GM19193 (cell line): Measurements from ENCODE around the gene CLCN1.

Experiments
- POLR2A ChIP-seq: IDR thresholded peaks from 4 replicates; pipeline ENCODE4 v1.6.1; 2011; ENCODE audit not compliant: insufficient read depth, insufficient read length; ENCODE audit errors: extremely low read depth

CLCN1 gene

DNA sequence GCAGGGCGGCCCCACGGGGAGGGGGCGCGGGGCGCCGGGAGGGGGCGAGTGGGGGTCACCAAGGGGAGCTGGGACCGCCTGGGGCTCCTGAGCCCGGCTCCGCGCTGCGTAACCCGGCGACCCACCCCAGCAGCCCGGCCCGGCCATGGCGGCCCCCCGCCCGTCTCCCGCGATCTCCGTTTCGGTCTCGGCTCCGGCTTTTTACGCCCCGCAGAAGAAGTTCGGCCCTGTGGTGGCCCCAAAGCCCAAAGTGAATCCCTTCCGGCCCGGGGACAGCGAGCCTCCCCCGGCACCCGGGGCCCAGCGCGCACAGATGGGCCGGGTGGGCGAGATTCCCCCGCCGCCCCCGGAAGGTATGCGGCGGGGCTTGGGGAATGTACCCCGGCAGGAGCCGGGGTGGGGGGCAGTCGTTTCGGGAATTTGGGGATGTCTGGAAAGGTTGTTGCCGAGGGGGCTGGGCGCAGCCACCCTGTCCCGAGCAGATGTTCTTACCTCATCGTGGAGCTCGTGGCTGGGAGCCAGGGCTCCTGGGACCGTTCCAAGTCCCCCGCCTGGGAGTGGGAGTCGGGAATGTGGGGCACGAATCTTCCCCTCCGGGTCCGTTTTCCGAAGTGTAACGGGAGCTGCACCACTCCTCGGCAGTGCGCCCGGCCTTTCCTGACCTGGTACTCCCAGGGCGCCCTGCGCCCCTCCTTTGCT, 65.7 kb downstream of the CLCN1 start:
- TF ChIP-seq POLR2A: no peak

DNA sequence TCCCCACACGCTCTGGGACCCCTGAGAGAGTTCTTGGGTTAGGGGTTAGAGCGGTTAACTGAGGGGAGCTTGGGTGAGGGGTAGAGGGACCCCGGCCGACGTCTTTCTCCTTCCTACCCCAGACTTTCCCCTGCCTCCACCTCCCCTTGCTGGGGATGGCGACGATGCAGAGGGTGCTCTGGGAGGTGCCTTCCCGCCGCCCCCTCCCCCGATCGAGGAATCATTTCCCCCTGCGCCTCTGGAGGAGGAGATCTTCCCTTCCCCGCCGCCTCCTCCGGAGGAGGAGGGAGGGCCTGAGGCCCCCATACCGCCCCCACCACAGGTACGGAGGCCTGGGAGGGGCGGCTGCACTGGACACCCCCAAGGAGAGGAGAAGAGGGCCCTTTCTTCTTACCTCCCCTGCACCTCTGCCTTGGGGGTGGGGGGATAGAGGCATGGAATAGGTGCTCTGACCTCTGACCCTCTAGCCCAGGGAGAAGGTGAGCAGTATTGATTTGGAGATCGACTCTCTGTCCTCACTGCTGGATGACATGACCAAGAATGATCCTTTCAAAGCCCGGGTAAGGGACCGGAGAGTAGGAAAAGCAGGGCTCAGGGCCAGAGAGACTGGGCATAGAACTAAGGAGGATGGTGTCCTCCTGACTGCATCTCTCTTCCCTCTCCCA, 66.3 kb downstream of the CLCN1 start:
- no peak for TF ChIP-seq POLR2A

DNA sequence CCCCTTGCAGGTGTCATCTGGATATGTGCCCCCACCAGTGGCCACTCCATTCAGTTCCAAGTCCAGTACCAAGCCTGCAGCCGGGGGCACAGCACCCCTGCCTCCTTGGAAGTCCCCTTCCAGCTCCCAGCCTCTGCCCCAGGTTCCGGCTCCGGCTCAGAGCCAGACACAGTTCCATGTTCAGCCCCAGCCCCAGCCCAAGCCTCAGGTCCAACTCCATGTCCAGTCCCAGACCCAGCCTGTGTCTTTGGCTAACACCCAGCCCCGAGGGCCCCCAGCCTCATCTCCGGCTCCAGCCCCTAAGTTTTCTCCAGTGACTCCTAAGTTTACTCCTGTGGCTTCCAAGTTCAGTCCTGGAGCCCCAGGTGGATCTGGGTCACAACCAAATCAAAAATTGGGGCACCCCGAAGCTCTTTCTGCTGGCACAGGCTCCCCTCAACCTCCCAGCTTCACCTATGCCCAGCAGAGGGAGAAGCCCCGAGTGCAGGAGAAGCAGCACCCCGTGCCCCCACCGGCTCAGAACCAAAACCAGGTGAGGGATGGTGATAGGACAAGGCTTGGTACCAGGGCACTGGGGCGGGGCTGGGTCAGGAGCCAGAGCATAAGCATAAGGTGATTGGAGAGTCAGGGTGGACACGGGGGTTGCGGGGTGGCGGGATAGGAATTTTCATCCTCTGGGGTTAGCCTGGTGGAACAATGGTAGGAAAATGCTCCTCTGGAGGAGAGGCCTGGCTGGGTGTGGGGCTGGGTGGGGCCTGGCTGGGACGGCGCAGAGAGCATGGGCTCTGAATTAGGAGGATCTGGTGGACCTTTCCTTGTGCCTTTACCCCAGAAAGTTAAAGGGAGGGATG, 67.1 kb downstream of the CLCN1 start:
- TF ChIP-seq POLR2A: no peak

DNA sequence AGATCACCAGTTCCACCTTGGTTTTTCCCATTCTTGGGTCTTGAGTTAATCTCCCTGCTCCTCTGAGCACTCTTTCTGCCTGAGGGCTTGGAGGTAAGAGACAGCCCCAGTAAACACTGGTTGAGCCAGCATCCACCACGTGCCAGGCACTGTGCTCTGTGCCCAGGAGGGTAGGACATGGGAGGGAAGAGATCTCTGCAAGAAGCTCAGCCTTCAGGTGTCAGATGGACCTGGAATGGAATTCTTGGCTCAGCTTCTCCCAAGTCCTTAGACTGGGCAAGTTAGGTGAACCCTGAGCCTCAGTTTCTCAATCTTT, 67.7 kb downstream of the CLCN1 start:
- no peak for TF ChIP-seq POLR2A

DNA sequence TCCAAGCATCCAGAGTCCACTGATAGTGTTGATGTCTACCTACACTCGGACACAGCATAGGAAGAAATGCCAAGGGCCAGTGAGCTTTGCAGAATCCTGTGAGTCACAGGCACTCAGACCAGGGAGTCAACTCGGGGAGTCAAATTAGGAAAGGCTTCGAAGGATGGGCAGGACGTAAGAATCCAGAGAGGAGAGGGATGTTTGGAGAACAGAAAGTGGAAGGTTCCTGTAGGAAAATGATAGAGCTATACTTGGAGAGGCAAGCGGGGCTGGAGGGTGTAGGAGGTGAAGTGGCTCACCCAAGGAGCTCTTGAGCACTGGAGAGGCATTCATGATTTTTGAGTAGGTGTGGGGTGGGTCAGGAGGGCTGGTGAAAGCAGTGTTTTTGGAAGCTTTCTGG, 68.2 kb downstream of the CLCN1 start:
- TF ChIP-seq POLR2A: no peak

DNA sequence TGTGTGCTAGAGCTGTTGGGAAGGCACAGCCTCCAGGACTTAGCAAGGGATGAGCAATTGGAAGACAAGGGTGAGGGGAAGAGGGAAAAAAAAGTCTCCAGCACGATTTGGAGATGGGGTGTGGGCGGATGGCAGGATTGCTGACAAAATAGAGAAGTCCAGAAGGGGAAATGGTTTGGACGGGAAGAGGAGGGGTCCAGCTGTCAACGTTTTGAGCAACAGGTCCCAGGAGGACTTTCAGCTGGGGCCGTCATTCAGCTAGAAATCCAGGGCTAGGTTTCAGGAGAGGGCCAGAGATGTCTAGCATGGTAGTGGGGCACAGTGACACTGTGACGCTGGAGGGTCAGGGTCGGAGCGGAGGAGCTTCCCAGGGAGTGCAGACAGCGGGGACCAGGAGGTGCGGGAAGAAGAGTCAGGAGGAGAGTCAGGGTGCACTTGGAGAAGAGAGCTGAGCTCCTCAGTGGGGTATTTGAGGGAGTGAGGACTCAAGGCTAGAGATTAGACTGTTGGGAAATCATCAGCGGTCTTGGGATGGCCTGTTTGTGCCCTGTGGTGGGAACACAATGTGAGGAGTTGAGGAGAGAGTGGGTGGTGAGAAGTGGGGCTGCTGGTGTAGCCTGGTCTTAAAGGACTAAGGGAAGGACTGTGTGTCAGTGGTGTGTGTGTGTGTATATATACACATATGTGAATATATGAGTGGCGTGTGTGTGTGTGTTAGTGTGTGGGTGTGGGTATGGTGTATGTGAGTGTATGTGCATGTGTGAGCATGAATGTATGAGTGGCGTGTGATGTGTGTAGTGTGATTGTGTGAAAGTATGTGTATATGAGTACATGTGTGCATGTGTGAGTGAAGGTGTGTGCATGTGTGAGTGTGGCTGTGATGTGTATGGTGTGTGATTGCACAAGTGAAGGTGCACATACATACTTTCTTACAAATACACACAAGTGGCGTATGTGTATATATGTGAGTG, 69.0 kb downstream of the CLCN1 start:
- no peak for TF ChIP-seq POLR2A

DNA sequence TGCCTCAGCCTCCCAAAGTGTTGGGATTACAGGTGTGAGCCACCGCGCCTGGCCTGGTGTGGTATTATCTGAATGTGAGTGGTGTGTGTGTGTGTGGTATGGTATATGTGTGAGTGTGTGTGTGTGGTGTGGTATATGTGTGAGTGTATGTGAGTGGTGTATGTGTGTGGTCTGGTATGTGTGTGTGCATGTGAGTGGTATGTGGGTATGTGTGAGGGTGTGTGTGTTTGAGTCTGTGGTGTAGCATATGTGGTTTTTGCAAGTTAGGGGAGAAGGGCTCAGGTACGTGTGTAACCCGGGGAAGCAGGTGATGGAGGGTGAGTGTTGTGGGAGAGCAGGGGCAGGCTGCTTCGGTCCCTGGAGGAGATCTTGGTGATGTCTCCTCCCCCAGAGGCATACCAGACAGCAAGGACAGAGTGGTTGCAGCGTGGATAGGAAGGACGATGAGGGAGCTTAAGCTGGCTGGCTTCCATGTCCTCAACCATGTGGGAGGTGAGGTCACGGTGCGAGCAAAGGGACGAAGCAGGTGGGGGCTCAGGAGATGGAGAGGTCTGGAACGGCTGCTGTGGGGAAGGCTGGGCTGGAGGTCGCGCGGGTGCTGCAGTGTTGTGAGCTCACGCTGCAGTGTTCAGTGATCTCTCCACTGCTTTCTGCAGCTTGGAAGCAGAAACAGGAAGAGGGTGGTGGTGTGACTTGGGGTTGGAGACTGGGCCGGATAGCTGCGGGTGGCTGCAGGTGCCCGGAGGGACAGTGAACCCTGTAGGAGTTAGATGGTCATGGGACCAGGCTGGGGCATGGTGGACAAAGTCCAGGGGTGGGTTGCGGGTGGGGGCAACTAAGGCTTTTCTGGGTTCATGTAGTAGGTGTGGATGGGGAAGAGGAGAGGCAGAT, 70.2 kb downstream of the CLCN1 start:
- no peak for TF ChIP-seq POLR2A

DNA sequence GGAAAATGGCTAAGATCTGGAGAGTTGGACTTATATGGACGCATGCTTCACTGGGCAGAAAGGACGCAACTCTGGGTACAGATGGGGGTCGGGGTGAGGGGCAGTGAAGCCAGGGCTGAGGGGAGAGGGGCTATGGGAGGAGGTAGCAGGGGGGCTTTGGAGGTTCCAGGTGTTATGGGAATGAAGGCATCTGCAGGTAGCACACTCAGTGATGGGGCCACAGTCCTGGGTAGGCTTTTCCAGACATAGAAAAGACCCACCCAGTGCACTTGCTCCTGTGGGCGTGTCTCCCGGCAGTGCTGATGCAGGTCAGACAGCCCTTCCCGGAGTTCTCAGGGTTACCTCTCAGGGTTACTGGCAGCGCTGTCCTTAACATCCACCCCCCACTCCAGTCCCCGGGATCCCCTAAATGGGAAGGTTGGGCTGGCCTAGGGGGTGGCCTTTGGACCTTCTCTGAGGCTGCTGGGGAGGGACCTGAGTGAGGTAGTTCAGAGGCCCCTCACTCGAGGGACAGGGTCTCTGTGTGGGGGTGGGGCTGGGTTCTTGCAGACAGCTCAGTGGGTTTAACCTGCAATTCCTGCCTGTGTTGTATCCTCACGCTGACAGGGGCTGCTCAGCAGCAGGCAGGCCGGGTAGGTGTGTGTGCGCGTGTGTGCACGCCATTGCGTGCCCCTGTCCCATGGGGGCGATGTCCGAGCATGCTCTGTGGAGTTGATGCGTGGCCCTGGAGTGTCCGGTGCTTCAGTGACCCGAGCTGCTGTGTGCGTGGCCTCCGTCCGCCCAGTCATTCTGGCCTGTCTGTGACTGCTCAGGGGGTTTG, 71.5 kb downstream of the CLCN1 start:
- TF ChIP-seq POLR2A: no peak

DNA sequence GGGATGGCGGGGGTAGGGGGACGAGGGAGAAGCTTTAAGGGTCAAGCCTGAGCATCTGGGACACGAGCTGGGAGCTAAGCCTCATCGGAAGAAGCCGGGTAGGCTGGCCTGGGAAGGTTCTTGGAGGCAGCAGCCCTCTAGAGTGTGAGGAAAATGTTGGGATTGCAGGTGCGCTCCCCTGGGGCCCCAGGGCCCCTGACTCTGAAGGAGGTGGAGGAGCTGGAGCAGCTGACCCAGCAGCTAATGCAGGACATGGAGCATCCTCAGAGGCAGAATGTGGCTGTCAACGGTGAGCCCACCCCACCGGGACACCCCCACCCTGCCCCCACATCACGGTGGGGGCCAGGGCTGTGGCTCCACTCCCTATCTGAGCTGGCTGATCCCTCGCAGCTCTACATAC, 72.1 kb downstream of the CLCN1 start:
- no peak for TF ChIP-seq POLR2A

DNA sequence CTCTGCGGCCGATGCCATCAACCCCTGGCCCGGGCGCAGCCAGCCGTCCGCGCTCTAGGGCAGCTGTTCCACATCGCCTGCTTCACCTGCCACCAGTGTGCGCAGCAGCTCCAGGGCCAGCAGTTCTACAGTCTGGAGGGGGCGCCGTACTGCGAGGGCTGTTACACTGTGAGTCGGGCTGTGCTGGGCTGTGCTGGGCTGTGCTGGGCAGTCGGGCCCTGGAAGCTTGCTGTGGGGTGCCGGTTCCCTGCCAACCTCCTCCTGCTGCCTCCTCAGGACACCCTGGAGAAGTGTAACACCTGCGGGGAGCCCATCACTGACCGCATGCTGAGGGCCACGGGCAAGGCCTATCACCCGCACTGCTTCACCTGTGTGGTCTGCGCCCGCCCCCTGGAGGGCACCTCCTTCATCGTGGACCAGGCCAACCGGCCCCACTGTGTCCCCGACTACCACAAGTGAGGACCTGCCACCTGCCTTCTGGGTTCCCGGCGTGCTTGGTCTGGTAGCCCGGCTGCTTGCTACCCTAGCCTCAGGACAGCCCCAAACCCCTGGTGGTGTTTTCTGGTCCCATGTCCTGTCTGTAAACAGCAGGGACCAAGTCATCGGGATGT, 72.7 kb downstream of the CLCN1 start:
- no peak for TF ChIP-seq POLR2A

DNA sequence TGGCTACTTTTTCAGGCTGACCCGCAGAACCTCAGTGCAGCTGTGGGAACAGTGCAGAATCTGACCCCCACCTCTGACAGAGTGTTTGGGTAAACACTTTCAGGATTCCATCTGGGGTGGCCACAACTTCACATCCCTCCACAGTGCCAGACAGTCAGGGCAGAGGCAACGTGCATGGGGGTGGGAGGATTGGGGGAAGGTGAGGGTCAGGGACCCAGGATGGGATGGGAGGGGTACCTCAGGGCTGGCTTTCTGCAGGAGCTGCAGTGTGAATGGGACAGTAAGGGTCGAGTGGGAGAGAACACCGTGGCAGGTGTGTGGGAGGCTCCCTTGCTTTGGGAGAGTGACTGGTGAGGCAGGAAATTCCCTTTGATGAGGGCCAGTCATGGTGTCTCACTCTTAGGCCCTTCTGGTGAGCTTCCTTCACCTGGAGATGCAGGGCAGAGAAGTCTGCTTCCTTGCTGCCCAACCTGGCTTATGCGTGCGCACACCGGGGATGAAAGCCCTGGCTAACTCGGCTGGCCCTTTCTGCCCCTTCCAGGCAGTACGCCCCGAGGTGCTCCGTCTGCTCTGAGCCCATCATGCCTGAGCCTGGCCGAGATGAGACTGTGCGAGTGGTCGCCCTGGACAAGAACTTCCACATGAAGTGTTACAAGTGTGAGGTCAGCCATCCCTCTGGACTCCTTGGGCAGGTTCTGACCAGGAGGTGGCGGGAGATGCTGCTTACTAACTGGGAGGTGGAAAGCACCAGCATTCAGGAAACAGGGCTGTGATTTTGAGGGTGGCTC, 73.6 kb downstream of the CLCN1 start:
- TF ChIP-seq POLR2A: no peak
